Measurements from ENCODE around the gene PTPRA. TPM values are rescaled to one million over a fixed set of nuclear protein-coding genes. Genes with fewer than 3 reads are reported as not detected.

PTPRA gene, protein sequence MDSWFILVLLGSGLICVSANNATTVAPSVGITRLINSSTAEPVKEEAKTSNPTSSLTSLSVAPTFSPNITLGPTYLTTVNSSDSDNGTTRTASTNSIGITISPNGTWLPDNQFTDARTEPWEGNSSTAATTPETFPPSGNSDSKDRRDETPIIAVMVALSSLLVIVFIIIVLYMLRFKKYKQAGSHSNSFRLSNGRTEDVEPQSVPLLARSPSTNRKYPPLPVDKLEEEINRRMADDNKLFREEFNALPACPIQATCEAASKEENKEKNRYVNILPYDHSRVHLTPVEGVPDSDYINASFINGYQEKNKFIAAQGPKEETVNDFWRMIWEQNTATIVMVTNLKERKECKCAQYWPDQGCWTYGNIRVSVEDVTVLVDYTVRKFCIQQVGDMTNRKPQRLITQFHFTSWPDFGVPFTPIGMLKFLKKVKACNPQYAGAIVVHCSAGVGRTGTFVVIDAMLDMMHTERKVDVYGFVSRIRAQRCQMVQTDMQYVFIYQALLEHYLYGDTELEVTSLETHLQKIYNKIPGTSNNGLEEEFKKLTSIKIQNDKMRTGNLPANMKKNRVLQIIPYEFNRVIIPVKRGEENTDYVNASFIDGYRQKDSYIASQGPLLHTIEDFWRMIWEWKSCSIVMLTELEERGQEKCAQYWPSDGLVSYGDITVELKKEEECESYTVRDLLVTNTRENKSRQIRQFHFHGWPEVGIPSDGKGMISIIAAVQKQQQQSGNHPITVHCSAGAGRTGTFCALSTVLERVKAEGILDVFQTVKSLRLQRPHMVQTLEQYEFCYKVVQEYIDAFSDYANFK
- 32.7 and 36.3 TPM in 2 replicates for total RNA-seq

DNA sequence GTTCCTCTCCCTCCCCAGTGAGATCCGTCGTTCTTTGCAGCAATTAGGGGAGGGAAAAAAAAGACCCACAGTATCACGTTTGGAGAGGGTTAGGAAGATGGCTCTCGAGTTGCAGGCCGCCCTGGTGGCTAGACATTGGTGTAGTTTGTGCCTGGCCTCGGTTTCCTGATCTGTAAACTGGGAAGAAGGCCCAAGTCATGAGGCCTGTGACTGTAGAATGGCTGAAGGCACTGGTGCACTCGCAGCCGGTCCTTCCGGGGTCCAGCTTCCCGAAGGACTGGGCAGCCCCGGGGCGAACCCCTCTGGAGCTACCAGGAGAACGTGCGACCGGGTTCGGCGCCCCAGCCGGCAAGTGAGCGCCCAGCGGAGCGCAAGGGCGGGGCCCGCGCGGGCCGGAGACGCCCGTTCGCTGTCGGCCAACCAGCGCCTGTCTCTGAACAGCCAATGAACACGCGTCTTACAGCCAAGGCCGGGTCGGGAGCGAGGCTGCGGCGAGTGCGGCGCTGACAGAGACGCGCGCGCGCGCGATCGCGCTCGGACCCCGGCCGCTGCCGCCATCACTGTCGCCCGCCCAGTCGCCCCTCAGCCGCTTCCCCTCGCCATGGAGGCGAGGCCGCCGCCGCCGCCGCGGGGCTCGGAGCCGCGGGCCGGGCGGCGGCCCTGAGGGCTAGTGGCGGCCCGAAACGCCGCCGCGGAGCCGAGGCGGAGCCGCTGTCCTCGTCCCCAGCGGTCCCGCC lies at the start of gene PTPRA:
Gene PTPRA (plus strand): TSS at position 472 of the 737 bp plus-strand sequence. CDS start 90,797 bp downstream, outside the sequence.

DNA sequence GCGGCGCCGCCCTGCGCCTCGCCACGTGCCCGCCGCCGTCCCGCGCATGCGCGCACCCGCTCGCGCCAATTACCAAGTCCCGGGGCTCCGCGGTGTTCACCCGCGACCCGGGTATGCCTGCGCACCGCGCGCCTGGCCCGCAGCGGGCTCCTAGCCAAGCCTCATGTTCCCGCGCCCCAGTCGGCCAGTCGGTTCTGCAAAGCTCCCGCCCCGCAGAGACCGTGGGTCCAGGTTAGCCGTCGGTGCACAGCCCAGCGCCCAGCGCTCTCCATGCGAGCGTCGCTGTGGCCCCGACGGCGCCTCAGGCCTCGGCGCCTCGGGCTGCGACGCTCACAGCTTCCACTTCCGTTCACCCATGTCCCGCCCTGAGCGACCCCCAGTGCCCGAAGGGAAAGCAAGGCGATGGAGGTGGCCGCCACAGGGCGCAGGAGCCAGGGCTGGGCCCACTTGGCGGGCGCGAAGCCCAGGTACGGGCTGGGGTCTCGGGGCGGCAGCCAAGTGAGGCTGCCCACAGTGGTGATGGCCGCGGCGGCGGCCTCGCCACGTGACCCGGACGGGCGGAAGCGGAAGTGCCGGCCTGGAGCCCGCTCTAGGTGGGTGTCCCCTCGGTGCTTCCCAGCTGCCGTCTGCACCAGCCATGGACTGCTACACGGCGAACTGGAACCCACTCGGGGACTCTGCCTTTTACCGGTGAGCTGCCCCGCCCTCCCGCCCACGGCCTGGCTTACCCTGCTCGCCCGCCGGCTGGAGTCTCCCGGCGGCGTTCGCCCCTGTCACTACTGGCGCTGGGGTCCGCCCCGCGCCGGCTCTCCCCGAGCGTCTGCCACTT lies 32.9 kb upstream of the PTPRA start, which contains the start of the genes PCED1A and VPS16:
Gene PCED1A (minus strand): TSS at position 518 of the 829 bp plus-strand sequence. CDS start 743 bp downstream, outside the sequence.
Gene VPS16 (plus strand): TSS at position 608 of the 829 bp plus-strand sequence. CDS start 30 bp downstream, at position 638.

DNA sequence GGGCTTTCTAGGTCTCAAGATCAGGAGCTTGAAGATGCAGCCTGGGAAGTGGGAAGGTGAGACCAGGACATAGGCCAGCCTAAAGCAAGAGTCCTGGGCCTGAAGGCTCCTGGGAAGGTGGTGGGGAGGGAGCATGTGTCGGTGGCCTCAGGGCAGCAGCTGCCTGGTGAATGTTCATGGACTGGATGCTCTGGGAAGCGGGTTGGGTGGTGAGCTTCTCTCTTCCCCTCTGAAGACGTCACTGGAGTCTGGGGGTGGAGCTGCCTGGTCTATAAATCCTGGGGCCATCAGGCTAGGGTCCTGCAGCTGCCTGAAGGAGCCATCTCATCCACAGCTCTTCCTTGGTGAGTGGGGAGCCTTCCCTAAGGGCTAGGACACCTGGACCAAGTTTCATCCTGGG lies 170.0 kb downstream of the PTPRA start, which contains the start of gene GNRH2:
Gene GNRH2 (plus strand): TSS at position 301 of the 400 bp plus-strand sequence. CDS start 793 bp downstream, outside the sequence.

DNA sequence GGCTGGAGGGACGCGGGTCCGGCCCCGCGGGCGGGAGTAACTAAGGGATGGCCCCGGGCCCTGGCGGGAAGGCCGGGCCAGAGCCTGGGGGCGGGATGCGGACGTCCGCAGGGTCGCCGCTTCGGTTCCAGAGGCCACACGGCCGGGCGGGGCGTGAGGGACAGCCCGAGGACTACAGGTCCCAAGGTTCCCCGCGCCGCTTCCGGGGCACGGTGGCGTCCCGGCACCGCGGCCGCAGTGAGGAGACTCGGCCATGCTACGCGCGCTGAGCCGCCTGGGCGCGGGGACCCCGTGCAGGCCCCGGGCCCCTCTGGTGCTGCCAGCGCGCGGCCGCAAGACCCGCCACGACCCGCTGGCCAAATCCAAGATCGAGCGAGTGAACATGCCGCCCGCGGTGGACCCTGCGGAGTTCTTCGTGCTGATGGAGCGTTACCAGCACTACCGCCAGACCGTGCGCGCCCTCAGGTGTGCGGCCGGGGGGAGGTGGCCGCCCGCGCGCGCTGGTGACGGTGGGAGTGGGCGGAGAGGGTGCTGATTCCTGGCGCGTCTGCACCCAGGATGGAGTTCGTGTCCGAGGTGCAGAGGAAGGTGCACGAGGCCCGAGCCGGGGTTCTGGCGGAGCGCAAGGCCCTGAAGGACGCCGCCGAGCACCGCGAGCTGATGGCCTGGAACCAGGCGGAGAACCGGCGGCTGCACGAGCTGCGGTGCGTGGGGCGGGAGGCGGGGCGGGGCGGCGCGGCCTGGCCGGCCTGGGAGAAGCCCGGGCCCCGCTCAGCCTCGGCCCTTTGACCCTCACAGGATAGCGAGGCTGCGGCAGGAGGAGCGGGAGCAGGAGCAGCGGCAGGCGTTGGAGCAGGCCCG lies 172.8 kb downstream of the PTPRA start, which contains the start of gene MRPS26:
Gene MRPS26 (plus strand): TSS at position 237 of the 861 bp plus-strand sequence. CDS start 17 bp downstream, at position 254.

DNA sequence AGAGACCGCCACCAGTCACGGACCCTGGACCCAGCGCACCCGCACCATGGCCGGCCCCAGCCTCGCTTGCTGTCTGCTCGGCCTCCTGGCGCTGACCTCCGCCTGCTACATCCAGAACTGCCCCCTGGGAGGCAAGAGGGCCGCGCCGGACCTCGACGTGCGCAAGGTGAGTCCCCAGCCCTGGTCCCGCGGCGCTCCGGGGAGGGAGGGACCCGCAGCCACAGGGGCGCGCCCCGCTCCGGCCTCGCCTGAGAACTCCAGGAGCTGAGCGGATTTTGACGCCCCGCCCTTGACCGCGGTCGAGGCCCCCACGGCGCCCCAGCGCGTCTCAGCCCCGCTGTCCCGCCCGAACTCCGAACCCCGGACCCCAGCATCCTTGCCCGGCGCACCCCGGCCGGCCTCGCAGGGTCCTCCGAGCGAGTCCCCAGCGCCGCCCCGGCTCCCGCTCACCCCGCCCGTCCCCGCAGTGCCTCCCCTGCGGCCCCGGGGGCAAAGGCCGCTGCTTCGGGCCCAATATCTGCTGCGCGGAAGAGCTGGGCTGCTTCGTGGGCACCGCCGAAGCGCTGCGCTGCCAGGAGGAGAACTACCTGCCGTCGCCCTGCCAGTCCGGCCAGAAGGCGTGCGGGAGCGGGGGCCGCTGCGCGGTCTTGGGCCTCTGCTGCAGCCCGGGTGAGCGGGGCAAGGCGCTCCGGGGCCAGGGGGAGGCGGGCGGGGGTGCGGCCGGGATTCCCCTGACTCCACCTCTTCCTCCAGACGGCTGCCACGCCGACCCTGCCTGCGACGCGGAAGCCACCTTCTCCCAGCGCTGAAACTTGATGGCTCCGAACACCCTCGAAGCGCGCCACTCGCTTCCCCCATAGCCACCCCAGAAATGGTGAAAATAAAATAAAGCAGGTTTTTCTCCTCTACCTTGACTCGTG lies 198.6 kb downstream of the PTPRA start, which contains the start of gene OXT:
Gene OXT (plus strand): TSS at position 11 of the 920 bp plus-strand sequence. CDS start 36 bp downstream, at position 47.

DNA sequence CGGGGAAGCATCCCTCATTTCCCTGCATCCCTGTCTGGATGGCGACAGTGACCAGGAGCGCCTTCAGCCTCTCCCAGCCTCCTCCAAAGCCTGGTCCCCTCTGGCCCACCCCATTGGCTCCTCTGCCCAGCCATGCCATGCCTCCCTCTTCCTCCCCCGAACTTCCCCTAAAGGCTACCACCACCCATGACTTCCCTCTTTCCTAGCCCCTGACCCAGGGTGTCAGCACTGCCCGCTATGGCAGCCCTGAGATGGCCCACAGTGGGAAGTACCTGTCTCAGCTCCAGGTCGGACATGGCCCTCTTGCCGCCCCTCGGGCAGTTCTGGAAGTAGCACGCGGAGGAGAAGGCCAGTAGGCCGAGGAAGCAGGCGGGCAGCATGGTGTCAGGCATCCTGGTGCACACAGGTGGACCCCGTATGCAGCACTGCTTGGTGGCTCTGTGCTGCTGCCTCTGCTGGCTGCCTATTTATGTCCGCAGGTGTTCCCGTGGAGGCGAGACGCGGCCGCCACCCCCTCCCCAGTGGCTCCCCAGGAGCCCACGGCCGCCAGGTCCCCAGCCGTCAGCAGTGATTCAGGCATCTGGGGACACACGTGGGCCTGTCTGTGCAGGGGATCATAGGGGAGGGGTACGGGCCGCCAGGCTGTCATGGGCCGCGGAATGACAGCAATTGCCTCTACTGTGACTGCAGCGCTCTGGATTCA lies 211.2 kb downstream of the PTPRA start, which contains the start of gene AVP:
Gene AVP (minus strand): TSS at position 442 of the 703 bp plus-strand sequence. CDS start 50 bp downstream, at position 392.

Other genes with a start within 250 kb of the PTPRA start
- gene NOP56, start 220.8 kb upstream of the PTPRA start, total RNA-seq = 71.1 and 87.4 TPM in 2 replicates
- gene IDH3B, start 209.3 kb upstream of the PTPRA start, total RNA-seq = 102 and 146 TPM in 2 replicates
- 3.7 and 7.3 TPM in 2 replicates for gene EBF4, start 180.7 kb upstream of the PTPRA start, total RNA-seq
- 3.0 and 11.1 TPM in 2 replicates for gene CPXM1, start 72.9 kb upstream of the PTPRA start, total RNA-seq
- gene C20orf141, start 58.5 kb upstream of the PTPRA start, total RNA-seq = not detected in 2 replicates
- gene TMEM239, start 57.1 kb upstream of the PTPRA start, total RNA-seq = not detected in 2 replicates
- gene PCED1A, start 32.8 kb upstream of the PTPRA start, total RNA-seq = 15.9 and 61.2 TPM in 2 replicates
- gene VPS16, start 32.7 kb upstream of the PTPRA start, total RNA-seq = 33.1 and 35.2 TPM in 2 replicates
- not detected in 2 replicates for gene GNRH2, start 170.1 kb downstream of the PTPRA start, total RNA-seq
- gene MRPS26, start 172.6 kb downstream of the PTPRA start, total RNA-seq = 57.5 and 59.6 TPM in 2 replicates
- not detected in 2 replicates for gene OXT, start 198.1 kb downstream of the PTPRA start, total RNA-seq
- not detected in 2 replicates for gene AVP, start 211.2 kb downstream of the PTPRA start, total RNA-seq

All from epithelial cell of alveolus of lung (primary cell).